Keratinocyte (primary cell): Measurements from ENCODE around the gene STON2. TPM values are rescaled to one million over a fixed set of nuclear protein-coding genes. Genes with fewer than 3 reads are reported as not detected.

Source experiments
- DNase-seq: peaks from one replicate; pipeline ENCODE4 v3.0.0-alpha.2; 2011; ENCODE audit warnings: low read depth, missing footprints, low spot score
- FAIRE-seq: peaks from 2 replicates; lab custom pipeline; 2011; peaks lifted over from hg19 to GRCh38; lab: Jason Lieb, UNC
- H2AFZ ChIP-seq: 2 replicates; pipeline ENCODE4 v1.6.0; 2012; ENCODE audit warnings: low read length, control low read depth, inconsistent platforms; ENCODE audit not compliant: control insufficient read depth
- H3K27ac ChIP-seq: 2 replicates; pipeline ENCODE4 v1.5.1; 2011; ENCODE audit warnings: low read length; ENCODE audit not compliant: control insufficient read depth, insufficient read depth
- H3K27me3 ChIP-seq: 3 replicates; pipeline ENCODE4 v1.6.0; 2011; ENCODE audit warnings: low read length; ENCODE audit not compliant: control insufficient read depth, insufficient read depth; ENCODE audit errors: extremely low read depth
- H3K36me3 ChIP-seq, 2 experiments: 2 replicates in 1 of 2; 3 replicates in 1 of 2; pipeline ENCODE4 v1.5.1; 2011; ENCODE audit warnings: low read length in 2 of 2, mild to moderate bottlenecking in 1 of 2; ENCODE audit not compliant: control insufficient read depth in 2 of 2, insufficient read depth in 2 of 2; ENCODE audit errors: extremely low read depth in 1 of 2
- H3K4me1 ChIP-seq: 3 replicates; pipeline ENCODE4 v1.5.1; 2011; ENCODE audit warnings: low read length; ENCODE audit not compliant: control insufficient read depth, insufficient read depth; ENCODE audit errors: extremely low read depth
- H3K4me2 ChIP-seq: 3 replicates; pipeline ENCODE4 v1.6.0; 2011; ENCODE audit warnings: low read depth, low read length; ENCODE audit not compliant: control insufficient read depth, insufficient read depth; ENCODE audit errors: extremely low read depth
- H3K4me3 ChIP-seq, 3 experiments: fragments of 200-600 bp in 1 of 3; sonication (generic) in 1 of 3; 2 replicates in 2 of 3; 3 replicates in 1 of 3; pipeline ENCODE4 v1.5.1; 2011 to 2016; ENCODE audit warnings: low read length in 3 of 3, mild to moderate bottlenecking in 3 of 3, control low read depth in 2 of 3, inconsistent platforms in 1 of 3, low read depth in 1 of 3, mixed read lengths in 1 of 3, mixed run types in 1 of 3, moderate library complexity in 1 of 3; ENCODE audit not compliant: control insufficient read depth in 2 of 3, insufficient read depth in 2 of 3; ENCODE audit errors: extremely low read depth in 1 of 3
- H3K79me2 ChIP-seq: 2 replicates; pipeline ENCODE4 v1.6.0; 2012; ENCODE audit warnings: low read length; ENCODE audit not compliant: control insufficient read depth, insufficient read depth
- H3K9ac ChIP-seq: 3 replicates; pipeline ENCODE4 v1.6.0; 2011; ENCODE audit warnings: low read length; ENCODE audit not compliant: control insufficient read depth, insufficient read depth; ENCODE audit errors: extremely low read depth
- H3K9me1 ChIP-seq: 3 replicates; pipeline ENCODE4 v1.6.0; 2011; ENCODE audit warnings: low read length; ENCODE audit not compliant: control insufficient read depth, insufficient read depth; ENCODE audit errors: extremely low read depth
- H3K9me3 ChIP-seq: 2 replicates; pipeline ENCODE4 v1.5.1; 2012; ENCODE audit warnings: low read depth, low read length; ENCODE audit not compliant: control insufficient read depth
- H4K20me1 ChIP-seq: 3 replicates; pipeline ENCODE4 v1.6.0; 2011; ENCODE audit warnings: low read length; ENCODE audit not compliant: control insufficient read depth, insufficient read depth; ENCODE audit errors: extremely low read depth
- CTCF ChIP-seq, 3 experiments: IDR thresholded peaks in 1 of 3; conservative IDR thresholded peaks in 1 of 3; optimal IDR thresholded peaks in 1 of 3; 2 replicates in 2 of 3; 3 replicates in 1 of 3; pipeline versions ENCODE3 to v1.5.1; 2011; ENCODE audit warnings: low read length in 3 of 3, mild to moderate bottlenecking in 3 of 3, moderate library complexity in 2 of 3, control low read depth in 1 of 3, inconsistent platforms in 1 of 3; ENCODE audit not compliant: insufficient read depth in 2 of 3; ENCODE audit errors: extremely low read depth in 1 of 3
- EZH2 ChIP-seq: IDR thresholded peaks from one replicate; pipeline ENCODE4 v1.6.1; 2012; ENCODE audit warnings: inconsistent platforms, mild to moderate bottlenecking, low read length, moderate library complexity
- dilution Hi-C: fragments of 300-500 bp; cut with MboI; formaldehyde crosslinking; loops from one replicate; pipeline ENCODE4 v1.7.0; 2020; ENCODE audit warnings: low sequenced_read_pairs; ENCODE audit not compliant: extremely low pct_ligation_motif_present
- polyA plus RNA-seq, 5 experiments: library from polyadenylated mRNA; depleted of rRNA in 3 of 5; stranded (reverse) in 3 of 5; stranded (forward) in 1 of 5; unstranded in 1 of 5; fragments of >200 nt; gene quantifications; 1 replicate in 1 of 5; 2 replicates in 3 of 5; 3 replicates in 1 of 5; pipeline versions ENCODE4 v1.2.1 to v1.2.3, GENCODE V29; 2011 to 2012; ENCODE audit warnings: missing spikeins in 2 of 5, low read depth in 1 of 5, low replicate concordance in 1 of 5

STON2 gene
- polyA plus RNA-seq, 1 donor (not counting 4 experiments of a cell fraction or from before 2014, with no cell fraction given): 82.3 TPM

- Histone ChIP-seq H4K20me1 (no peaks in the 10 kb centered on the region), H3K9ac (no peak overlapping the region), H3K79me2 (no peaks in the 10 kb centered on the region)
Observed at GRCh38 chr14:81340201-81340600, 59.9 kb downstream of the STON2 start.

GRCh38 chr14:81337073-81337472 lies 63.1 kb downstream of the STON2 start:
- Histone ChIP-seq H3K4me2 (no peak overlapping the region), H3K27me3 (no peaks in the 10 kb centered on the region), H3K4me1 (peaks cover 23% of the 10 kb centered on the region), H3K36me3 (no peaks in the 10 kb centered on the region), H3K9me1 (no peaks in the 10 kb centered on the region), H3K27ac (no peak overlapping the region), H2AFZ (no peak overlapping the region), H3K79me2 (no peaks in the 10 kb centered on the region), H3K9ac (no peak overlapping the region), H3K4me3 (no peak overlapping the region), H3K9me3 (no peaks in the 10 kb centered on the region), H4K20me1 (no peaks in the 10 kb centered on the region)
- dilution Hi-C loops: no loop called here
- no peak for DNase-seq
- peak; percentile 13 for FAIRE-seq
- TF ChIP-seq EZH2: no peak
- no peak for TF ChIP-seq CTCF (optimal IDR thresholded peaks at IDR 0.05 in 1 of 3, IDR thresholded peaks at IDR 0.05 in 1 of 3, conservative IDR thresholded peaks at IDR 0.05 in 1 of 3; ENCODE audit: extremely low read depth in 1 of 3, insufficient read depth in 2 of 3, low read length in 3 of 3)

More at GRCh38 chr14:81340201-81340600, 59.9 kb downstream of the STON2 start:
- no peaks in the 10 kb centered on the region for H3K9me3 ChIP-seq
- H3K4me3 ChIP-seq: no peak overlapping the region
- H3K27ac ChIP-seq: no peak overlapping the region
- no peak overlapping the region for H3K4me2 ChIP-seq
- H3K36me3 ChIP-seq: no peaks in the 10 kb centered on the region
- FAIRE-seq (no peak), DNase-seq (no peak)
- H3K4me1 ChIP-seq: peaks cover 22% of the 10 kb centered on the region
- TF ChIP-seq EZH2: no peak
- dilution Hi-C loops: no loop called here
- no peak overlapping the region for H2AFZ ChIP-seq
- H3K9me1 ChIP-seq: no peaks in the 10 kb centered on the region
- no peaks in the 10 kb centered on the region for H3K27me3 ChIP-seq

GRCh38 chr14:81336009-81336408 lies 64.1 kb downstream of the STON2 start:
- H3K4me1 ChIP-seq: peaks cover 26% of the 10 kb centered on the region
- H3K9me3 ChIP-seq: no peaks in the 10 kb centered on the region
- FAIRE-seq: peak; percentile 71
- dilution Hi-C loops: no loop called here
- no peak overlapping the region for H2AFZ ChIP-seq
- H3K4me3 ChIP-seq: no peak overlapping the region
- H3K9me1 ChIP-seq: no peaks in the 10 kb centered on the region
- no peaks in the 10 kb centered on the region for H3K36me3 ChIP-seq
- H3K9ac ChIP-seq: no peak overlapping the region
- no peaks in the 10 kb centered on the region for H3K27me3 ChIP-seq
- DNase-seq: no peak
- no peak for TF ChIP-seq EZH2
- TF ChIP-seq CTCF (optimal IDR thresholded peaks at IDR 0.05 in 1 of 3, IDR thresholded peaks at IDR 0.05 in 1 of 3, conservative IDR thresholded peaks at IDR 0.05 in 1 of 3; ENCODE audit: extremely low read depth in 1 of 3, insufficient read depth in 2 of 3, low read length in 3 of 3): no peak
- H3K4me2 ChIP-seq: no peak overlapping the region
- no peaks in the 10 kb centered on the region for H4K20me1 ChIP-seq
- no peaks in the 10 kb centered on the region for H3K79me2 ChIP-seq
- no peak overlapping the region for H3K27ac ChIP-seq
